ENCODE measurements around the gene HIVEP3. TPM values are rescaled to one million over a fixed set of nuclear protein-coding genes. Genes with fewer than 3 reads are reported as not detected.

The HIVEP3 gene
- total RNA-seq, 1 donor from 2014 or later = 2.9 TPM

GRCh38 chr1:41592451-41593125, 326.1 kb downstream of the HIVEP3 start:
- H3K4me1 ChIP-seq = no peaks in the 10 kb centered on the region
- no peak overlapping the region for H3K4me3 ChIP-seq
- no peaks in the 10 kb centered on the region for H3K36me3 ChIP-seq
- no peak for TF ChIP-seq CTCF (IDR thresholded peaks at IDR 0.05)
- TF ChIP-seq POLR2AphosphoS5 (IDR thresholded peaks at IDR 0.05; ENCODE audit: insufficient read depth in 1 of 2, low read depth in 1 of 2) = no peak
- TF ChIP-seq POLR2A (IDR thresholded peaks at IDR 0.05) = no peak
- H3K9me3 ChIP-seq = no peaks in the 10 kb centered on the region
- intact Hi-C loops (cut with DNase I) = no loop called here
- peak; percentile 58 to 82 for DNase-seq (ENCODE audit: extremely low spot score in 2 of 2)
- H3K27me3 ChIP-seq = no peaks in the 10 kb centered on the region
- no peak overlapping the region for H3K27ac ChIP-seq

GRCh38 chr1:41591891-41592290, 326.8 kb downstream of the HIVEP3 start:
- Histone ChIP-seq H3K9me3 (no peaks in the 10 kb centered on the region), H3K27me3 (no peaks in the 10 kb centered on the region), H3K27ac (no peak overlapping the region), H3K36me3 (no peaks in the 10 kb centered on the region), H3K4me1 (no peaks in the 10 kb centered on the region), H3K4me3 (no peak overlapping the region)
- intact Hi-C loops (cut with DNase I) = no loop called here
- peak; percentile 44 to 55 for DNase-seq (ENCODE audit: extremely low spot score in 2 of 2)
- no peak for TF ChIP-seq POLR2A (IDR thresholded peaks at IDR 0.05)
- no peak for TF ChIP-seq CTCF (IDR thresholded peaks at IDR 0.05)
- TF ChIP-seq POLR2AphosphoS5 (IDR thresholded peaks at IDR 0.05; ENCODE audit: insufficient read depth in 1 of 2, low read depth in 1 of 2) = no peak

- no peak overlapping the region for H3K27ac ChIP-seq
- TF ChIP-seq POLR2A (IDR thresholded peaks at IDR 0.05) (no peak), POLR2AphosphoS5 (IDR thresholded peaks at IDR 0.05; ENCODE audit: insufficient read depth in 1 of 2, low read depth in 1 of 2) (no peak), CTCF (IDR thresholded peaks at IDR 0.05) (no peak)
- H3K4me3 ChIP-seq = no peak overlapping the region
- H3K4me1 ChIP-seq = no peaks in the 10 kb centered on the region
- H3K27me3 ChIP-seq = no peaks in the 10 kb centered on the region
- no peaks in the 10 kb centered on the region for H3K36me3 ChIP-seq
- intact Hi-C loops (cut with DNase I) = no loop called here
- no peaks in the 10 kb centered on the region for H3K9me3 ChIP-seq
- DNase-seq (ENCODE audit: extremely low spot score in 2 of 2) = peak; percentile 58 to 70
Observed at GRCh38 chr1:41590331-41590730, 328.4 kb downstream of the HIVEP3 start.

GRCh38 chr1:41589395-41589794, 329.3 kb downstream of the HIVEP3 start:
- intact Hi-C loops (cut with DNase I) = no loop called here
- peak; percentile 77 to 89 for DNase-seq (ENCODE audit: extremely low spot score in 2 of 2)
- Histone ChIP-seq H3K4me3 (no peak overlapping the region), H3K27ac (no peak overlapping the region), H3K27me3 (no peaks in the 10 kb centered on the region), H3K9me3 (no peaks in the 10 kb centered on the region), H3K4me1 (no peaks in the 10 kb centered on the region), H3K36me3 (no peaks in the 10 kb centered on the region)
- no peak for TF ChIP-seq CTCF (IDR thresholded peaks at IDR 0.05)
- no peak for TF ChIP-seq POLR2AphosphoS5 (IDR thresholded peaks at IDR 0.05; ENCODE audit: insufficient read depth in 1 of 2, low read depth in 1 of 2)
- no peak for TF ChIP-seq POLR2A (IDR thresholded peaks at IDR 0.05)

GRCh38 chr1:41588334-41588875, 330.3 kb downstream of the HIVEP3 start:
- Histone ChIP-seq H3K36me3 (no peaks in the 10 kb centered on the region), H3K4me1 (no peaks in the 10 kb centered on the region), H3K4me3 (no peak overlapping the region), H3K27ac (no peak overlapping the region), H3K9me3 (no peaks in the 10 kb centered on the region), H3K27me3 (no peaks in the 10 kb centered on the region)
- intact Hi-C loops (cut with DNase I) = no loop called here
- DNase-seq (ENCODE audit: extremely low spot score in 2 of 2) = peak; percentile 56 to 93
- TF ChIP-seq POLR2AphosphoS5 (IDR thresholded peaks at IDR 0.05; ENCODE audit: insufficient read depth in 1 of 2, low read depth in 1 of 2) = no peak
